A549 treated with dexamethasone at 1 μM for 4 hours (cell line): ENCODE measurements around the gene CDC73. TPM values are rescaled to one million over a fixed set of nuclear protein-coding genes. Genes with fewer than 3 reads are reported as not detected.

ENCODE experiments used
- total RNA-seq: library from RNA; stranded (reverse); fragments of 200-300 nt; extraction: Qiagen RNA extraction; gene quantifications from 5 replicates; pipeline ENCODE4 v1.2.3, GENCODE V29; 2022

The CDC73 gene
- 29.0 to 33.7 TPM (median 30.3 TPM) in 5 replicates for total RNA-seq

GRCh38 chr1:193121616-193122593 lies at the start of gene CDC73:
CDC73 (plus strand) TSS chr1:193122031; CDS start chr1:193122201, 170 bp downstream.

DNA sequence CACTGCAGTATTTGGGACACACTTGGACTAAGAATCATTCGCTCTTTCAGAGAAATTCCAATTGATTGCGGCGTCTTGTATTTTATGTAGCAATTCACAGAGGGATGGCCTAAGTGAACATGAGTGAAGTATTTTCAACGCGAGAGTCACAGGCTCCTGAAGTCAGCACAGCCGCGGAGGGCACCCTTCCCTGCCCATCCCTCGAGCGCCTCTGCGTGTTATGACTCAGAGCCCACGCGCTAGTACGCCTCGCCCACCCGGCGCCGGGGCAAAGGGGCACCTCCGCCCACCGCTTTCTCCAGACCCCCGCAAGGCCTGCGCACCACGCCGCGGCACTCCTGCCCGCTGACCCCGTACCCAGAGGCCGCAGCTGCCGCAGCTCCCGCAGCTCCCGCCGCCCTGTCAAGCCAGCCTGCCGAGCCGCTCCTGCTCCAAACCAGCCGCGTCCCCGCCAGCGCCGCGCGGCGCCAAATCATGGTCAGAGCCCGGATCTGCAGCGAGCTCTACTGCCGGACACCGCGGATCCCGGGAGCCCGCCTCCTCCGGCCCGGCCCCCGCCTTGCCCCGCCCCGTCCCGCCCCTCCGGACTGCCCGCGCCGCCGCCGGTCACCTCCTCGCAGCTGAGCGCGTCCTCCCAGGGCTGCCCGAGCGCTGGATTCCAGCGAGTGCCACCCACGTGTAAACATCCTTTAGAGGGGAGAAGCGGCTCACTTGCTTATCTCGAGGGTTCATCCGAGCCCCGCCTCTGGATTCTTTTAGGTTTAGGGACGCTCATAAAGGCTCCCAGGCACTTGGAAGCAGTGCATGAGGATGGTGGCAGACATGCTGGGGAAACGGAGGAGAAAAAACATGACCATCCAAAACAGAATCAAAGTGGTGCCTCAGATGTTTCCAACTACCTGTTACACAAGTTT lies 16.7 kb upstream of the CDC73 start, which contains the start of gene GLRX2:
Gene GLRX2, minus strand, starts transcription at position 508 of the 914 bp plus-strand sequence. Its CDS starts 32 bp downstream, at position 476.

DNA sequence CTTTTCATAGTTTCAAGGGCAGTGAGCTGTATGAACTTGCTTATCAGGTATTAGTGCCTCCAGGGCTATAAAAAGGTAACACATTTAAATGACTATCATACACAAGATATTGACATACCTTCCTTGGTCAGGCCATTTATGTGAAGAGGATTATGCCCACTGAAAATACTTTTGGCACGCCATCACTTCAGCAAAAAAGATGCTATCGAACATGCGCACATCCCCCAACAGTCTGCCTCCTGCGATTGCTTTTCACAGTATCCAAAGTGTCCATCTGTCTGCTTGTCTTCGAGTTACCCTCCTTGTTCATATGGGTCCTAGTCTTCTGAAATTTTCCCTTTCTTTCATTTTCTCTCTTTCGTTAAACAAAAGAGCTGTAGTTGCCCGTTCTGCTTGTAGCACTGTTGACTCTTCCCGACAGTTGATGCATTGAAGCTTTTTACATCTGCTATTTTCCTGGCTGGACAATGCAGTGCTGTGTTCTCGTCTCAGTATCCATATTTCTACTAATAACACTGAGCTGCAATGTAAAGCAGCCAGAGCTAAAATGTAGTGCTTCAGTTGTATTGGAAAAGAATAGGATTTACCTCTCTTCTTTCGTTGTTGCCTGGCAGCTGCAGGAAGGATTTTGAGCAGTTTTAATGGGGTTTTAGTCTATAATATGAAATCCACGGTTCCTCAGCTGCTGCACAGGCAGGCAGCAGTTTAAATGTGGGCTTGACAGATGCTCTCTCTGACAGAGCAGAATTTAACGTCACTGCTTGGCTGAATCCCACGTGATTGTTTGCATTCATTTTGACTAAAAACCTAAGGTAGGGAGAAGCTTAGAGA lies 64.3 kb downstream of the CDC73 start, which contains the start of gene B3GALT2:
Gene B3GALT2, minus strand, starts transcription at position 713 of the 831 bp plus-strand sequence. CDS start 5,051 bp downstream, outside the sequence.

Other genes with a start within 250 kb of the CDC73 start
- 38.2 to 49.1 TPM (median 45.2 TPM) in 5 replicates for gene UCHL5, start 62.7 kb upstream of the CDC73 start, total RNA-seq
- 22.2 to 29.0 TPM (median 27.1 TPM) in 5 replicates for gene RO60, start 62.4 kb upstream of the CDC73 start, total RNA-seq
- gene GLRX2, start 16.6 kb upstream of the CDC73 start, total RNA-seq, result 41.1 to 51.1 TPM (median 45.1 TPM) in 5 replicates
- not detected in 5 replicates for gene B3GALT2, start 64.6 kb downstream of the CDC73 start, total RNA-seq